GM21360 (cell line): ENCODE results near the gene ZNF14.
"Not testable (repeated sequence)": the region's sequence is repeated elsewhere in the genome, so short reads cannot be mapped to it uniquely, and the experiment has no call there.

ENCODE experiments used
- ATAC-seq: cut with Tn5 transposase; IDR thresholded peaks from one replicate; pipeline ENCODE4 v1.9.1; 2021; ENCODE audit warnings: mild to moderate bottlenecking, moderate library complexity; ENCODE audit not compliant: unreplicated experiment

The ZNF14 gene

DNA sequence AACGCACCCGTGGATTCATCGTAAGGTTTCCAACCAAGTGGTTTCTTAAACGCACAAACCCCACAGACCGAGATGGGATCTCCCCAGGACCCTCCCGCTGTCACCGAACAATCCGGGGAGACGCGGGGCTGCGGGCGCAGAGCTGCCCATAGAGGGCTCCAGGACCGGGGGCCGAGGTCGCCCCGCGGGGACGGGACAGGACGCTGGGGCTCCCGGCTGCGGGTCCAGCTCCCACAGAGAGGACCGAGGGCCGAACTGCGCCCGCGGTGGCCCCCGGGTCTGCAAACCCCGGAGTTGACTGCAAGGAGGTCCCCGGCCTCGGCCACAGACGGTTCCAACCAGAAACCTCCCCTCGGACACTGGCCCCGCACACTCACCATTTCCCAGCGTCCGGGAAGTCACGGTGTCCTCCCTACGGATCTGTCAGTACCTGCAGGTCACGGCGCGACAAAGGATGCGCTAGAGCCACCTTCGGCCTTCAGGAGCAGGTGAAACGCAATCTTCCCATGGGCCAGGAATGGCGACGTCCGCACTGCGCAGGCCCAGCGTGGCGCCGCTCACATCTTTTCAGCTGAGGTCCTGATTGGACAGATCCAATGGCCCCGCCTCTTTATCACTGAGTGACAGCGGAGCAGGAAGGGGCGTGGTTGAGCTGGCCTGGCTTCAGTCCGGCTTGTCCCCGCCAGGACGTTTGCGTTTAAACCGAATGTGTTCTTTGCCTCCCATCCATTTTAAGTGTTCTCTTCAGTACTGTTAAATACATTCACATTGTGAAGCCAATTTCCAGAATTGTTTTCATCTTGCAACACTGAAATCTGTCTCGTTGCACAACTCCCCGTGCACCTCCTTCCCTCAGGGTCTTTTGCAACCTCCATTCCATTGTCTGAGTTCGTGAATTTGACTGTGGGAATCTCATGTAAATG is at the start of gene ZNF14:
Gene ZNF14 (minus strand): TSS at position 534 of the 923 bp plus-strand sequence. CDS start 154 bp downstream, at position 380.
- peak; percentile 99 for ATAC-seq

DNA sequence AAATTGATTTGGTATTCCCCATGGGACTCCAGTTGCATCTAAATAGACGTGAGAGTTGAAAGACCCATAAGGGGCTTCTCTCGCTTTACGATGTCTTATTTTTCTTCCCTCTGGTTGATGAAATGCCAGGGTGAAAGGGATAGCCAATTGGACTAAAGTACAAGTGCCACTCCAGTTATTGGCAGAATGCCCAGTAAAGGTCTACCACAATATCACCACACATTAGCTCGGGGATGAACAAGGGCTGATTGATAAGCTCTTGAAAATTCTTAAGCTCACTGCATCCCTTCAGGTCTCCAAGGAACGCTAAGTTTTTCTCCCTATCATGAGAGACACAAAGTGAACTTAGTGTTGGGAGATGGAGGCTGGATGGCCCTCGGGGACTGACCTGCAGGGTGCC is 48.9 kb upstream of the ZNF14 start:
- ATAC-seq, result not testable (repeated sequence)

DNA sequence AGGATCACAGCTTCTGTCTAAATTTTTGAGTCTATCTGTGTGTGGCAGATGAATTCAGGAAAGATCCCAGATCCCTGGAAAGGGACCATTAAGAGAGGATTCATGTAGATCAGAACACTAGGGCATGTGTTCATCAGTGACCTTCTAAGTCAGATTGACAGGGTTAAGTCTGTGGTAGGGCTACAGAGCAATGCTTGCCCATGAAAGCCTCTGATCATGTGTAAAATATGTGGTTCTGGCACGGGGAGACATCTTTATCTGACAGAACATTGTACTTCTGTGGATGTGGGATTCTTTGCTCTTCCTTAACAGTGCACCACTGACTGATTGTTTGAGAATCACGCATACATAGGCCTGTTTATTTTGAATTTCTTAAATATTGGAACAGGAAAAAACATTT is 45.8 kb upstream of the ZNF14 start:
- no peak for ATAC-seq

DNA sequence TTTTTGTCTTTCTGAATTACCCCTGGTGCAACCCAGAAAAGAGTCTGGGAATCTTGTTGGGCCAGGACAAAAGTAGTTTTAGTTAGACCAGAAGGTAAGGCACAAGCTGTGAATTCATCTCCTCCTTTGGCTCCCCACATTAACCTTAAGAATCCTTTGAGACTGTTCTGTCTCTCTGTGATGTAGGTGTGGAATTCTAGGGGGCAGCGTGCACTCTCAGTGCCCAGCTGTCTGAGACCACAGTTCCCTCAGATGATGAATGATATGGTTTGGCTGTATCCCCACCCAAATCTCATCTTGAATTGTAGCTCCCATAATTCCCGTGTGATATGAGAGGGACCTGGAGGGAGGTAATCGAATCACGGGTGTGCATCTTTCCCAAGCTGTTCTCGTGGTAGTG is 44.8 kb upstream of the ZNF14 start:
- ATAC-seq, result no peak

DNA sequence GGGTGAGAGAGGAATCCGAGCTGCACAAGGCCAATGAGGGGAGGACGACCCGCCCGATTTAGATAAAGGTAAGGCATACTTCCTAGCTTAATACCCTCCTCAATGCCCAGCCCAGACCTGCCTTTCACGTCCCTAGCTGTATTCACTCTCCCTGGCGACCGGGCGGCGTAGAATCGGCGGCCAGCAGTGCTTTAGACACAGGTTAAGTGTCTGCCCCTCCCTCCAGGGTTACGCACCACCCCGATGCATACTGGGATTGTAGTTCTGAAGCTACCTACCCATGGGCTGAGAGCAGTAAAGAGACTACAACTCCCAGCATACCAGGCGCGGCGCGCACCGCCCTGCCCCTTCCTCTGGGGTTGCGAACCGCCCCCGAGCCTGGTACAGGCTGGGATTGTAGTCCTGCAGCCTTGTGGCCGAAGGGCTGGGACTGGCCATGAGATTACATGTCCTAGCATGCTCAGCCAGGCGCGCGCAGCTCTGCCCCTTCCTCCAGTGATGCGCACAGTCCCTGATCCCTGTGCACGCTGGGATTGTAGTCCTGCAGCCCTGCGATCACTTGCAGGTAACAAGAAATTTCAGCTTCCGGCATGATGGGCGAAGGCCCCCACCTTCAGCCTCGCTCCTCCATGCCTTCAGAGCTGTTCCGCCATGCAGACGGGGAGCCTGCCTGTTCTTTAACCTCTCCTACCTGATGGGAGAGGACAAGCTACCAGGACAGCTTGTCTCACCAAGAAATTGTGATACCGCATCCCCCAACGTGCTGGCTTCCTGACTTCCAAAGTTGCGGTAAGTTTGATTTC is 43.5 kb upstream of the ZNF14 start:
- ATAC-seq, result peak; percentile 99

DNA sequence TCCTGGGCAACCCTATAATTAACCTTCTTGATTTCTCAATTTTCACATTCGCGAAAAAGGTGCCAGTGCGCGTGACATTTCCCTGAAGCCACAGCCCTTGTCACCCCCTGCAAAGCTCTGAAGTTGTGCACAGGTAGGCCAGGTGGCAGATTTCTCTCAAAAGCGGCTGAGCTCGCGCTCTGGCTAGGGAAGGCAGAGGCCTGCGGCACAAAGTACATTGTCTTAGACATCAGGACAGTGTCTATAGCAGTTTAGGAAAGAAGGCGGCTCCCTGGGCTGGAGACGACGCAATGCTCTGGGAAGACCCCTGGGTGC is 42.9 kb upstream of the ZNF14 start:
- no peak for ATAC-seq

DNA sequence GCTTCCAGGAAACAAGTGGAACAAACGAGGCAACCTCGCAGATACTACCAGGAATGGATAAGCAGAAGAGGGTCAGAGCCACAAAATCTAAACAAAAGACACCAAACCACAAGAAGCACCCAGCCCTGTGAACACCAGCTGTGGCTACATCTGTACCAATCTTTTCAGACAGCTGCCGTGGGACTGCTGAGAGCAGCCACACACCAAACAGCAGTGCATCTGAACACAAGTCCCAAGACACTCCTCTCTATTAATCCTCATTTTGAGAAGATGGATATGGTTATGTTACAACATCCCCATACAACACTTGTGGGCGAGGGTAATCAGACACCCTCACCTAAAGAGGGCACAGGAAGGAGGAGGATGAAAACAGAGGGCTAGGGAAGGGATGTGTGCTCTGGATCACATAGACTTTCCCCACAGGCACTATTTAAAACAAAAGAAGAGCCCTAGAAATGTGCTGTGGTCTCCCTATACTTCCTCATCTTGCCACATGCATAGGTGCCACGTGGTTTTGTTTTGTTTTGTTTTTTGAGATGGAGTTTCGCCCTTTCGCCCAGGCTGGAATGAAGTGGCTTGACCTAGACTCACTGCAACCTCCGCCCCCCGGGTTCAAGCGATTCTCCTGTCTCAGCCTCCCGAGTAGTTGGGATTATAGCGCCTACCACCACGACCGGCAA is 41.6 kb upstream of the ZNF14 start:
- no peak for ATAC-seq

DNA sequence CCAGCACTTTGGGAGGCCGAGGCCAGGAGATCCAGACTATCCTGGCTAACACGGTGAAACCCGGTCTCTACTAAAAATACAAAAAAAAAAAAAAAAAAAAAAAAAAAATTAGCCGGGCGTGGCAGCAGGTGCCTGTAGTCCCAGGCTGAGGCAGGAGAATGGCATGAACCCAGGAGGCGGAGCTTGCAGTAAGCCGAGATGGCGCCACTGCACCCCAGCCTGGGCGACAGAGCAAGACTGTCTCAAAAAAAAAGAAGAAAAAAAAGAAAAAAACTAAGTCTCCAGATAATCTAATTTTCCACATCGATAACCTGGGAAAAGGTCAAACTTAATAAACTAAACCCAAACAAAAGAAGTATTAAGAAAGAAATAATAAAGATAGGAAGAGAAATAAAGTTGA is 39.1 kb upstream of the ZNF14 start:
- not testable (repeated sequence) for ATAC-seq

DNA sequence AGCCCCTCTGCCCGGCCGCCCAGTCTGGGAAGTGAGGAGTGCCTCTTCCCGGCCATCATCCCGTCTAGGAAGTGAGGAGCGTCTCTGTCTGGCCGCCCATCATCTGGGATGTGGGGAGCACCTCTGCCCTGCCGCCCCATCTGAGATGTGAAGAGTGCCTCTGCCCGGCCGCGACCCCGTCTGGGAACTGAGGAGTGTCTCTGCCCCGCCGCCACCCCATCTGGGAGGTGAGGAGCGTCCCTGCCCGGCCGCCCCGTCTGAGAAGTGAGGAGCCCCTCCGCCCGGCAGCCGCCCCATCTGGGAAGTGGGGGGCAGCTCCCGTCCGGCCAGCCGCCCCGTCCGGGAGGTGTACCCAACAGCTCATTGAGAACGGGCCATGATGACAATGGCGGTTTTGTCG is 37.1 kb upstream of the ZNF14 start:
- ATAC-seq, result not testable (repeated sequence)

DNA sequence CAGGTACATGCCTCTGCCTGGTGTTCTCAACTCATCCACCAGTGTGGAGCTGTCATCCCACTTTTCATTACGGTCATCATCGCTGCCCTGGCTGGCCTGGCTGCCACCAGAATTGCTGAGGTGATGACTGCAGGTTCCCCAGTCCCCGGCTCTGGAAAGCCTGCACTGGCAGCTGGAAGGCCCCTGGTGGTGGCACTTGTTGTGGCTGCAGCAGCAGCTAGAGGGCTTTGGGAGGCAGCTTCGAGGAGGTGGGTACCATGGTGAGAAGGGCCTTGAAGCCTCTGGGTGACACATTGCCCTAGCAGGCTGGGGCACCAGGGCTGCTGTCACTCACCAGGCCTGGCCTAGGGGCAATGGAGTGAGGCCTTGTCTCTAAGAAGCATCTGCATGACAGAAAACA is 25.3 kb upstream of the ZNF14 start:
- ATAC-seq, result no peak

DNA sequence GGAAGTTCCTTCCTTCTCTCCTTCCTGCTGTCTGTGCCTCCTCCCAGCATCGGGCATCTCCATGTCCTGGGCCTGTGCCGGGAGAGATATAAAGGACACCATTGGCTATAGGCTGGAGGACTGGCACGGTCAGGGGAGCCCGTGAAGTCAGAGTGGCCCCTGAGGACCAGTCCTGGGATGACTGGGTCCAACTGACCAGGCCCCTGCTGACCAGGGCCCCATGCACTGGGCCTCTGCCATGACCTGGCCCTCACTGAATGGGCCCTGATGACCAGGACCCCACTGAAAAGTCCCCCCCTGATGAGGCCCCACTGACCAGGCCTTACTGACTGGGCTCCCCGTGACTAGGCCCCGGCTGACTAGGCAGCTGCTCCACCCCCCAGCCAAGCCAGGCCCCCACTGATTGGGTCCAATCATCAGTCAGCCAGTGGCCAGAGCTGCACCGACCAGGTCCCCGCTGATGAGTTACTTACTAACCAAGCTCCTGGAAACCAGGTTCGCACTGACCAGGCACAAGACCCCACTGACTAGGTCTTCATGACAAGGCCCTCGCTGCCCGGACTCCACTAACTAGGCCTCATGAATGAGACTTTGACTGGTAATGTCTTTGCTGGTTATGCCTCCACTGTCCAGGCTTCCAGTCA is 20.0 kb upstream of the ZNF14 start:
- ATAC-seq, result no peak

DNA sequence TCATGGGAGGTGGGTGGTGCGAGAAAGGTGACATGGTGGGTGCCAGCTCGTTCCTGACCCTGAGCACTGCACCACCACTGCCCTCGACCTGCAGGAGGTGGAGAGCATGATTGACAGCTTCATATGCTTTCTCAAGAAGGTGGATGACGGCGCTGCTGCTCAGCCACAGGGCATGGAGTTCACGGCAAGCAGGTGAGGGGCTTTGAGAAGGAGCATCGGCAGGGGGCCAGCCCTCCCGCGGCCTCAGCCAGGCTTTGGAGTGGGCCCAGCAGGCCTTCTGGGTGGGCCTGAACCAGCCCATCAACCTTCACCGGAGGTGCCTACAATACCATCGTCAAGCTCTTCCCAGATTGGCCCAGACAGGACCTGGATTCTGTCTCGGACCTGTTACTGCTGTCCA is 18.9 kb upstream of the ZNF14 start:
- no peak for ATAC-seq

DNA sequence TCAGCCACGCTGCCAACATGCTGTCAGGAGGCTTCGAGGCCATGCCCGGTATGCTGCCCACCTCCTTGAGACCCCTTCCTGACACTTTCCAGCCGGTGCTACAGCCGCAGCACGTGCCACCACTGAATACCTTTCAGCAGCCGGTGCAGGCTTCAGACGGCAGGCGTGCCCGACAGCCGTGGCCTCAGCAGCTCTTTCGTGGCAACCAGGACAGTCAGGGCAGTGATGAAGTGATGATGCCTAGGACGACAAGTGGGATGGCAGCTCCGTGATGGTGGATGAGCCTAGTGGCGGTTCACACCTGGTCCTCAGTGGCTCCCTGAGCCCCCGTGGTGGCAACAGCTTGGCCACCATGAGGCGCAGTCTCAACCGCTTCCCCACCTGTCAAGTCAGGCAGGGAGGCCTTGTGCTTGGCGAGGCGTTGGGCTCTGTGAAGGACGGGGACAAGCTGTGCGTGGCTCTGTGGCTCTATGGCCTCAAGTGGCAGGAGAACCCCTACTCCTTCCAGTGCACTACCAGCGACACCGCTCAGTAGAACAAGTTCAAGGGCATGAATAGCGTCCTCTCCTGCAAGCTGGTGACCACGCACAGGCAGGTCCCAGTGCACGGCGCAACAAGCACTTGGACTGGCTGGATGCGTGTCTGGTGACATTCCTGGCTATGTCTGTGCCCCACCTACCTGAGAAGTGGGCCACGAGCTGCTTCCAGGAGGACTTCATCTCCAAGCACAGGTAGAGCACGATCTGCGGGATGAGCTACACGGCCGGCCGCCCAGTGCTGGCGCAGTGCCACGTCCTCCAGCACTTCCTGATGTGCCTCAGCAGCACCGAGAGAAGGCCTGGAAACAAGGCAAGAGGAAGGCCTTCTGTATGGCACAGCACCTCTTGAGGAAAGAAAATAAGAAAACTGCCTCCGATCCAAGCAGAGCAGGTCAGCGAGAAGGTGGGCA is 18.2 kb upstream of the ZNF14 start:
- ATAC-seq, result no peak

DNA sequence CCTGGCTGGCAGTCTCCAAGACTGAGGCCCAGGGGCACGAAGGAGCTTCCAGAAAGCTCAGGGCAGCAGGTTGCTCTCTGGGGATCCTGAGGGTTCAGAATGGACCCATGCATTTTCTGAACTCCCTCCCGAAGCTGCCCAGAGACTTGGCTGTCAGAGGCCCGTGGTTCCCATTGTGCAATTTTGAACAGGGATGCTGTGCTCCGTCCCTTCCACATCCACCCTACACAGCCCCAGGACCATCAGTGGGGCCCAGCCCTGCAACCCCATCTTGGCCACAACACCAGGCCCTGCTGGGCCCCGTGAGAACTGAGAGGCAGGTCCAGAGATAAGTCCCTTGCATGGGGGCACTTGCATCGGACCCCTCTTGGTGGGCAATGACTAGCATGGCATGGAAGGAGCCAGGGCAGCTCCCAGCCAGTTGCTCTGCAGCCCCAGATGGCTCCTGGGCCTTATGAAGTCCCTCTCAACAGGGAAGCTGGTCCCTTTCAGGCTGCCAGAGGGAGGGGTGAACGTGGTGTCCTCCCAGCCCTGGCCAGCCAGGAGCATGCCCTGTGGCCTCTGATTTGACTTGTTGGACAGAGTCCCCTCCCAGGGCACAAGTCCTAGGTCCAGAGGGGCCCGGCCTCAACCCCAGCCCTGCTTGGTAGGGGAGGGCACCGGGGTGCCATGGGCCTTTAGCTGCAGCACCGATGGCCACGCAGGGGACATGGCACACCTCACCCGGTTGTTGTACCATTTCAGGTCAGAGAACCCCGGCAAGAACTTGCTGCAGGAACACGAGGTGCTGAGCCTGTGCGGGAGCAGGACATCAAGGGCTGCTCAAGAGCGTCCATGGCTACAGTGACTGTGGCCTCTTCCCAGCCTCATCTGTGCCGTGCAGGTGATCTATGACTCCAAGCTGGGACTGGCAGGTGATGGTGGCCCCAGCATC is 17.3 kb upstream of the ZNF14 start:
- no peak for ATAC-seq

DNA sequence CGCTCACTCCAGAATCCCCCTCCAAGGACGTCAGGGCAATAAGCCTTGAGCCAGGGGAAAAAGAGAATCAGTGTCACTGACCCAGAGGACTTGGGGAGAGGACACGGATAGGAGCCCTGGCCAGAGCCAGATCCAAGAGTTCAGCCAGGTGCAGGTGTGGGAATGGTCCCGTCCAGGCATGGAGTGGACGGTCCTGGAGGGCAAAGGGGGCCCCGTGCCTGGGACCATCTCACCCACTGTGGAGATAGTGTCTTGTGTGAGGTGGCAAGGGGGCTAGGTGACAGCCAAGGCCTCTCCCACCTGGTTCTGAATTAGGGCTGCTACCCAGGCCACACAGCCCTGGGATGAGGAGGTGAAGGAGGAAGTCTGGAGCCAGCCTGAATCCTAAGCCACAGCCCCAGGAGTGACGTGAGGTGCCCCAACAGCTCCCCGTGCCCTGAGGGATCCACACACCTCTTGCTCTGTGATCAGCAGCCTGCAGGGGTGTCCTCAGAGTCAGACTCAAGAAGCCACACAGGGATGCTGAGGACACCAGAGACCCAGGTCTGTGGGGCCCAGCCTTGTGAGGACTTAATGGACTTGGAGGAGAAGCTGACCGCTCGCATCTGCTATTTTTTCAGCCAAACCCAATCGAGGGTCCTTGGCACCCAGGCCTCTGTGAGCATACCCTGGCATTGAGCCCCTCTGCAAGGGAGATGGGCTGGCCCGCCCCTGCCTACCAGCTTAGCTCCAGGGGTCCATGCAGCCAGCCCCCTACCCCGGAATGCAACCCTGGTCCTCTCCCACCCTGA is 16.4 kb upstream of the ZNF14 start:
- no peak for ATAC-seq

DNA sequence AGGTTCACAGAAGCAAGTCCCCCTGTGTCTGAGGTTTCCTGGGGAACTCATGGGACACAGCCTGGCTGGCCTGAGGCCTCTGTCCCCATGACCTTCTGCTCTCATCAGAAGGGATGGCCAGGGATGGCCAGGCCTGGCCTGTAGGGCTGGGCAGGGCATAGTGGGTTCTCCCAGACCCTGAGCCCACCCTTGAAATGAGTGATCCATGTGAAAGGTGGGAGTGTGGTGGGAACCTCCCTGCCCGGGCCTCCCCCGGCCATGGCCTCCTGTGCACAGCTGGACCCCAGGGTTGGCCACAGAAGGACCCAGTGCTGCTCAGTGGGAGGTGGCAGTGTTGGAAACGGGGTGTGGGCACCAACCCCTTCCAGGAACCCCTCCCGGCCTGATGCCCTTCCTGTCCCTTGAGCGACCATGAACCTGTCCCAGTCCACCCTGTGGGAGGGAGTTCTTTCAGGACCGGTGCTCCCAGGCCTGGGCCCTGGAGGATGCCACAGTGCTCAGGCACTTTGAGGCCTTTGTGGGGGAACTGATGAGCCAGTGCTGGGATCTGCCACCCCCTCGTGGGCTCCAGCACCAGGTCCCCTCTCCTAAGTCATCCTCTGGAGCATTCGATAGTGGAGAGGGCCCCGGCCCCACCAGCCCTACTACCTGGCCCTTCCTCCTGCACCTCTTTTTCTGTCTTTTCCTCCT is 15.5 kb upstream of the ZNF14 start:
- no peak for ATAC-seq
